Activated T-helper 1 cell treated with anti-CD3 and anti-CD28 coated beads, Interleukin-2, amount 50 U/mL, for 16 hours (primary cell): ENCODE measurements around the gene GPR17.

Experiments
- DNase-seq, 2 donors: peaks; one replicate each; pipeline ENCODE4 v3.0.0-alpha.2; 2020; ENCODE audit warnings: low read depth in 1 of 2, low spot score in 1 of 2

Gene GPR17

GRCh38 chr2:127652786-127653357 is 6.9 kb downstream of the GPR17 start:
- no peak for DNase-seq

- DNase-seq = no peak
Observed at GRCh38 chr2:127653421-127654083, 7.6 kb downstream of the GPR17 start.

- DNase-seq = no peak
Observed at GRCh38 chr2:127654084-127654837, 8.3 kb downstream of the GPR17 start.

GRCh38 chr2:127654838-127655175 is 8.9 kb downstream of the GPR17 start:
- DNase-seq = no peak

- no peak for DNase-seq
Observed at GRCh38 chr2:127655209-127656073, 9.5 kb downstream of the GPR17 start.

- DNase-seq = no peak
Observed at GRCh38 chr2:127656569-127657231, 10.7 kb downstream of the GPR17 start.

GRCh38 chr2:127657232-127657595 is 11.3 kb downstream of the GPR17 start:
- DNase-seq = no peak

GRCh38 chr2:127658146-127658545 is 12.2 kb downstream of the GPR17 start:
- no peak for DNase-seq

- DNase-seq = no peak
Observed at GRCh38 chr2:127658641-127659407, 12.9 kb downstream of the GPR17 start.

GRCh38 chr2:127659408-127660290 is 13.7 kb downstream of the GPR17 start:
- no peak for DNase-seq

- DNase-seq = no peak
Observed at GRCh38 chr2:127660291-127660578, 14.3 kb downstream of the GPR17 start.

GRCh38 chr2:127661072-127661649 is 15.2 kb downstream of the GPR17 start:
- no peak for DNase-seq

GRCh38 chr2:127661949-127662510 is 16.1 kb downstream of the GPR17 start:
- no peak for DNase-seq

GRCh38 chr2:127662937-127663565 is 17.1 kb downstream of the GPR17 start:
- DNase-seq = no peak

GRCh38 chr2:127663566-127664064 is 17.7 kb downstream of the GPR17 start:
- DNase-seq = no peak

GRCh38 chr2:127664065-127664894 is 18.3 kb downstream of the GPR17 start:
- no peak for DNase-seq

- no peak for DNase-seq
Observed at GRCh38 chr2:127664895-127665225, 18.9 kb downstream of the GPR17 start.
